ENCODE measurements around the gene MB. TPM values are rescaled to one million over a fixed set of nuclear protein-coding genes. Genes with fewer than 3 reads are reported as not detected.

Gene MB
- total and polyA plus RNA-seq, 9 of the 15 experiments (the other 6 are each of a cell fraction or from before 2014, with no cell fraction given), result not detected

DNA sequence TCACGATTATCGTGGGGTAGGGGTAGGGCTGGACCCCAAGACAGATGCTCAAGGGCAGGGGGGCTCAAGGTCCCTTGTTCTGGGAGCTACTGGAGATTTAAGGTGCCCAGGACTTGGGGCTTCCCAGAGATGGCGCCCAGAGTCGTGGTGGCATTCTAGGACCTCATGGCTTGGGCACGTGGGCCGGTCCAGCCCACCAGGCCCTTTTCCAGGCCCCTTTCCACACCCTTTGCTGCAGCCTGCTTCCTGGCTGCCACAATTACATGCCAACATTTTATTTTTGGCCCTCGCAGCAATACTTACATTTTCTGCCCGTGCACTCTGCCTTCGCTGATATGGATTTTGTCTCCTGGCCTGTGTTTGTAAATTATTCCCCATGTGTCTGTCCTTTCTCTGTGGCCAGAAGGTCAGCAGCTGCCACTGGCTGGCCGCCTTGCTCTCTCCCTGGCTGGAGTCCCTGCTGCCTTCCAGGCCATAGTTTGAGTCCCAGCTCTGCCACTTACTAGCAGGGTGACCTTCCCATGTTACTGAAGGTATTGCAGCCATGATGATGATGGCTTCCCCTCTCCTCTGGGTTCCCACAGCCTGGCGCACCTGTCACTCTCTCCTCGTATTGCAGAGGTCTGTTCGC is 11.2 kb downstream of the MB start:
- Histone ChIP-seq H3K4me3 (no peak overlapping the region), H3K9me1 (ENCODE audit: control insufficient read depth, insufficient read depth, low read length) (no peaks in the 10 kb centered on the region), H3K4me1 (replicated peaks in 1 of 2; ENCODE audit: control insufficient read depth in 2 of 2, insufficient read depth in 2 of 2, low read length in 2 of 2) (peaks cover 0 to 4% of the 10 kb centered on the region in 2 experiments; a peak in 2 of 5 replicates), H3K9me3 (replicated peaks; ENCODE audit: control insufficient read depth, insufficient read depth, low read depth, low read length) (0 out of 2 replicates have a peak, but pooled peaks cover 1% of the 10 kb centered on the region), H4K20me1 (replicated peaks; ENCODE audit: control insufficient read depth, insufficient read depth, low read length) (no peaks in the 10 kb centered on the region), H3K36me3 (ENCODE audit: control insufficient read depth, insufficient read depth, low read length) (no peaks in the 10 kb centered on the region), H3K27me3 (ENCODE audit: control insufficient read depth in 2 of 2, insufficient read depth in 2 of 2, low read length in 2 of 2) (peaks cover 3 to 35% of the 10 kb centered on the region in 2 experiments; a peak in 3 of 5 replicates), H3K4me2 (ENCODE audit: insufficient read depth, low read length) (no peak overlapping the region), H3K27ac (ENCODE audit: extremely low read depth, low read depth, low read length) (no peak overlapping the region), H2AFZ (ENCODE audit: low read depth, low read length) (no peak overlapping the region), H3K79me2 (ENCODE audit: control insufficient read depth, insufficient read depth, low read length) (no peaks in the 10 kb centered on the region), H3K9ac (ENCODE audit: insufficient read depth in 1 of 2, low read depth in 2 of 2, low read length in 2 of 2) (no peak overlapping the region)
- WGBS (ENCODE audit: insufficient coverage, low coverage, missing lambda C conversion rate), result 0% methylated on average over 10 of the region's 13 CpGs
- BruUV-seq (replicated peaks), result no TSS peak
- DNase-seq (ENCODE audit: extremely low read depth in 1 of 4, low spot score in 3 of 4), result no peak
- ChIA-PET POLR2A (no interaction called here), CTCF (ENCODE audit: low intra/inter-chr PET ratio) (no interaction called here)
- intact Hi-C loops (cut with micrococcal nuclease), result no loop called here
- TF ChIP-seq ARHGAP35 (IDR thresholded peaks at IDR 0.05; ENCODE audit: partially characterized antibody) (no peak), ZNF324 (CRISPR knock-in tag; IDR thresholded peaks at IDR 0.05) (no peak), COPS2 (conservative IDR thresholded peaks at IDR 0.05) (no peak), ASH1L (IDR thresholded peaks at IDR 0.05; ENCODE audit: borderline replicate concordance, low read depth, partially characterized antibody) (no peak), ZBTB7A (IDR thresholded peaks at IDR 0.05; ENCODE audit: borderline replicate concordance, control insufficient read depth, low read depth, low read length) (no peak), DNMT1 (IDR thresholded peaks at IDR 0.05) (no peak)
- ATAC-seq, result no peak
- in situ Hi-C loops (cut with MboI), result no loop called here
- FAIRE-seq, result no peak

DNA sequence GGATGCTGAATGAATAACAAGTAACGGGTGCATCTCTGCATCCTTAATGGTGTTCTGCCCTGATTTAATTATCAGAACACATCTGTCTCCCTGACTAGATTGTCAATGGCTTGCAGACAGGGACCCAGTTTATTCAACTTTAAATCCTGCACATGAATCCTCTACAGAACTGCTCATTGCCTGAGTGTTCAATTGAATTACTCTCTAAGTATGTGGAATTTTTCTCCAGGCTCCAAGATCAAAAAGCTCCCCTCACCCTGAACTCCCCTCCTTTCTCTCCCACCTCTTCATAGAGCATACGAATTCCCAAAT is 11.8 kb downstream of the MB start:
- ATAC-seq (no peak), FAIRE-seq (no peak), DNase-seq (ENCODE audit: extremely low read depth in 1 of 4, low spot score in 3 of 4) (no peak)
- no peaks in the 10 kb centered on the region for H3K9me1 ChIP-seq (ENCODE audit: control insufficient read depth, insufficient read depth, low read length)
- BruUV-seq (replicated peaks), result no TSS peak
- intact Hi-C loops (cut with micrococcal nuclease) (no loop called here), in situ Hi-C loops (cut with MboI) (no loop called here)
- H3K79me2 ChIP-seq (ENCODE audit: control insufficient read depth, insufficient read depth, low read length), result no peaks in the 10 kb centered on the region
- no peak overlapping the region for H3K4me2 ChIP-seq (ENCODE audit: insufficient read depth, low read length)
- H3K27ac ChIP-seq (ENCODE audit: extremely low read depth, low read depth, low read length), result no peak overlapping the region
- H3K9me3 ChIP-seq (replicated peaks; ENCODE audit: control insufficient read depth, insufficient read depth, low read depth, low read length), result 0 out of 2 replicates have a peak, but pooled peaks cover 1% of the 10 kb centered on the region
- no peaks in the 10 kb centered on the region for H4K20me1 ChIP-seq (replicated peaks; ENCODE audit: control insufficient read depth, insufficient read depth, low read length)
- H2AFZ ChIP-seq (ENCODE audit: low read depth, low read length), result no peak overlapping the region
- 0% methylated on average over 2 of the region's 2 CpGs for WGBS (ENCODE audit: insufficient coverage, low coverage, missing lambda C conversion rate)
- ChIA-PET POLR2A (no interaction called here), CTCF (ENCODE audit: low intra/inter-chr PET ratio) (no interaction called here)
- no peak overlapping the region for H3K9ac ChIP-seq (ENCODE audit: insufficient read depth in 1 of 2, low read depth in 2 of 2, low read length in 2 of 2)
- no peaks in the 10 kb centered on the region for H3K36me3 ChIP-seq (ENCODE audit: control insufficient read depth, insufficient read depth, low read length)
- H3K27me3 ChIP-seq (ENCODE audit: control insufficient read depth in 2 of 2, insufficient read depth in 2 of 2, low read length in 2 of 2), result peaks cover 3 to 35% of the 10 kb centered on the region in 2 experiments; a peak in 3 of 5 replicates
- peaks cover 0 to 4% of the 10 kb centered on the region in 2 experiments; a peak in 2 of 5 replicates for H3K4me1 ChIP-seq (replicated peaks in 1 of 2; ENCODE audit: control insufficient read depth in 2 of 2, insufficient read depth in 2 of 2, low read length in 2 of 2)
- H3K4me3 ChIP-seq, result no peak overlapping the region
- no peak for TF ChIP-seq ATF1 (CRISPR knock-in tag; IDR thresholded peaks at IDR 0.05)
- TF ChIP-seq ATF1 (tag; IDR thresholded peaks at IDR 0.05), result no peak
- no peak for TF ChIP-seq KLF1 (tag; IDR thresholded peaks at IDR 0.05)
- no peak for TF ChIP-seq ZNF707 (CRISPR knock-in tag; conservative IDR thresholded peaks at IDR 0.05)
- TF ChIP-seq, protein P1, sequence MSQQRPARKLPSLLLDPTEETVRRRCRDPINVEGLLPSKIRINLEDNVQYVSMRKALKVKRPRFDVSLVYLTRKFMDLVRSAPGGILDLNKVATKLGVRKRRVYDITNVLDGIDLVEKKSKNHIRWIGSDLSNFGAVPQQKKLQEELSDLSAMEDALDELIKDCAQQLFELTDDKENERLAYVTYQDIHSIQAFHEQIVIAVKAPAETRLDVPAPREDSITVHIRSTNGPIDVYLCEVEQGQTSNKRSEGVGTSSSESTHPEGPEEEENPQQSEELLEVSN (IDR thresholded peaks at IDR 0.05; ENCODE audit: borderline replicate concordance in 1 of 2, extremely low read depth in 1 of 2, insufficient read depth in 1 of 2, insufficient read length in 1 of 2, low read depth in 1 of 2, low read length in 1 of 2, poor library complexity in 1 of 2, severe bottlenecking in 1 of 2), result no peak
- TF ChIP-seq ILF3 (IDR thresholded peaks at IDR 0.05; ENCODE audit: borderline replicate concordance), result no peak
- TF ChIP-seq, protein P2, sequence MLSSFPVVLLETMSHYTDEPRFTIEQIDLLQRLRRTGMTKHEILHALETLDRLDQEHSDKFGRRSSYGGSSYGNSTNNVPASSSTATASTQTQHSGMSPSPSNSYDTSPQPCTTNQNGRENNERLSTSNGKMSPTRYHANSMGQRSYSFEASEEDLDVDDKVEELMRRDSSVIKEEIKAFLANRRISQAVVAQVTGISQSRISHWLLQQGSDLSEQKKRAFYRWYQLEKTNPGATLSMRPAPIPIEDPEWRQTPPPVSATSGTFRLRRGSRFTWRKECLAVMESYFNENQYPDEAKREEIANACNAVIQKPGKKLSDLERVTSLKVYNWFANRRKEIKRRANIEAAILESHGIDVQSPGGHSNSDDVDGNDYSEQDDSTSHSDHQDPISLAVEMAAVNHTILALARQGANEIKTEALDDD (IDR thresholded peaks at IDR 0.05), result no peak
- TF ChIP-seq, protein P3, sequence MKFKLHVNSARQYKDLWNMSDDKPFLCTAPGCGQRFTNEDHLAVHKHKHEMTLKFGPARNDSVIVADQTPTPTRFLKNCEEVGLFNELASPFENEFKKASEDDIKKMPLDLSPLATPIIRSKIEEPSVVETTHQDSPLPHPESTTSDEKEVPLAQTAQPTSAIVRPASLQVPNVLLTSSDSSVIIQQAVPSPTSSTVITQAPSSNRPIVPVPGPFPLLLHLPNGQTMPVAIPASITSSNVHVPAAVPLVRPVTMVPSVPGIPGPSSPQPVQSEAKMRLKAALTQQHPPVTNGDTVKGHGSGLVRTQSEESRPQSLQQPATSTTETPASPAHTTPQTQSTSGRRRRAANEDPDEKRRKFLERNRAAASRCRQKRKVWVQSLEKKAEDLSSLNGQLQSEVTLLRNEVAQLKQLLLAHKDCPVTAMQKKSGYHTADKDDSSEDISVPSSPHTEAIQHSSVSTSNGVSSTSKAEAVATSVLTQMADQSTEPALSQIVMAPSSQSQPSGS (CRISPR knock-in tag; IDR thresholded peaks at IDR 0.05), result no peak
